Cardiac septum (tissue), 1 donor: ENCODE measurements around the gene PITPNM1. TPM values are rescaled to one million over a fixed set of nuclear protein-coding genes. Genes with fewer than 3 reads are reported as not detected.
A peak's percentile ranks its signal among the peaks of the same experiment; 100 is the strongest.
"Not testable (repeated sequence)": the region's sequence is repeated elsewhere in the genome, so short reads cannot be mapped to it uniquely, and the experiment has no call there.

Experiments
- DNase-seq: peaks from one replicate; pipeline ENCODE4 v3.0.0-alpha.2; 2020; ENCODE audit warnings: low spot score
- intact Hi-C: fragments of 100-400 bp; cut with DNase I; formaldehyde crosslinking; loops from one replicate; pipeline ENCODE4 v1.14.0; 2022
- total RNA-seq: library from RNA; stranded (reverse); fragmentation: NEBNext Ultra II Directional; extraction: Animal tissue kit (Norgen Biotek cat#: 25700); gene quantifications from one replicate; pipeline ENCODE4 v1.2.1, GENCODE V29; 2021
- donor health status: DM: no; HTN: no; CAD: no.

The PITPNM1 gene
- total RNA-seq, 1 donor from 2014 or later, result 40.0 TPM

DNA sequence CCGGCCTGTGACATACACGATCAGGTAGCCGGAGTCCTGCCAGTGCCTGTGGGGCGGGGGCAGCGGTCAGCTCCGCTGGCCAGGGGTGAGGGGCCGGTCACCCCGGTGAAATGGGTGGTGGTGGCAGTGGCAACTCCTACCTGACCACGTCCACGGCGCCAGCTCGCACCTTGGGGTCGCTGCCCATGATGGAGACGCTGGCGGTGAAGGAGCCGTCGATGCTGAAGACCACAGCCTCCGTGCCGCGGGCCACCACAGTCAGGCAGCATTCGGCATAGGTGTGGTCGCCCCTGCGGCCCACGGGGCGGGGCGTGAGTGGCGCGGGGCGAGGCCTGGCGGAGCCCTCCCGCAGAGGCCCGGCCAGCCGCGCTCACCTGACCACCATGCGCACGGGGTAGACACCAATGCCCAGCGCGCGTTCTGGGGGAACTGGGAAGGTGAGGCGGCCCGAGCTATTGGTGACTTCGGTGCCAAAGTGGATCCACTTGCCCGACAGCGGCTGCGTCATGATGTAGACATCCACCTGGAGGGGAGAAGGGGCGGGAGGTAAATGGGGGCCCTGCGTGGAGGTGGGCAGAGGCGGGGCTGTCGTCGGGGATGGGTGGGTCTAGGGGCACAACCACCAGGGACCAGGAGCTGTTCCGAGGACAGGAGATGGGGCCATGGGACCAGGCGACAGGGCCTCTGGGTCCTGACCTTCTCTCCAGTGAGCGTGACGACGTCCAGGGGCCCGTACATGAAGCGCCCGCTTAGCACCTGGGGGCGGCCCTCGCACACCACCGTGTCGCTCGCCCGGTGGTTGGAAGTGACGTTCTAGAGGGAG, 11.4 kb downstream of the PITPNM1 start:
- DNase-seq, result no peak
- intact Hi-C loops, result no loop called here

DNA sequence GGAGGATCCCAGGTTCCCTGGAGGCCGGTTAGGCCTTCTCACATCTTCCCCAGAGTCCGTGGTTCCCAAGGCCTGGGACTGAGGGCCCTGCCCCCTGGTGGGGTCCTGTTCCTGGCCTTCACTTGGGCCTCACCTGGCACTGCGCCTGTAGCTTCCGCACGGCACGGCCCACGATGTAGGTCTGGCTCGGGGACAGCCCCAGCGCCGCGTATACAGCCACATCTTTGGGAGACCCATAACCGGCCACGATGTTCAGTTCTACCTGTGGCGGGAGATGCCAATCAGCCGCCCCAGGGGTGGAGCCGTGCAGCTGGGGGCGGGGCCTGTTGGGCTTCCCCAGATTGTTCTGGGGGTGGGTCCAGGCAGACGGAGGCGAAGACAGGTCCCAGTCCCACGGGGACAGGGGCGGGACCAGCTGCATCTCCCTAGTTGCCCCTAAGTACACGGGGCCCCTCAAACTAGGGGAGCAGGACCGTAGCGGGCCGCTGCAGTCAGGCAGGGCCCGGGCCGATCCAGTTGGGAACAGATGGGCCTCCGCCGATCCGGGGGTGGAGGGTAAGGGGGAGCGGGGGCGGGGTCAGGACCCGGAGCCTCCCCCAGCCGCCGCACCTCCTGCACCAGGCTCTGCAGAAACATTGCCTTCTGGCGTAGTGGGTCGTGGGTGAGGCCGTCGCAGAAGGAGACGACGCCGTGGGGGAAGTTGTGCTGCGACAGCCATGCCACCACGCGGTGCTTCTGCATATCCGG, 12.2 kb downstream of the PITPNM1 start:
- intact Hi-C loops, result no loop called here
- no peak for DNase-seq

DNA sequence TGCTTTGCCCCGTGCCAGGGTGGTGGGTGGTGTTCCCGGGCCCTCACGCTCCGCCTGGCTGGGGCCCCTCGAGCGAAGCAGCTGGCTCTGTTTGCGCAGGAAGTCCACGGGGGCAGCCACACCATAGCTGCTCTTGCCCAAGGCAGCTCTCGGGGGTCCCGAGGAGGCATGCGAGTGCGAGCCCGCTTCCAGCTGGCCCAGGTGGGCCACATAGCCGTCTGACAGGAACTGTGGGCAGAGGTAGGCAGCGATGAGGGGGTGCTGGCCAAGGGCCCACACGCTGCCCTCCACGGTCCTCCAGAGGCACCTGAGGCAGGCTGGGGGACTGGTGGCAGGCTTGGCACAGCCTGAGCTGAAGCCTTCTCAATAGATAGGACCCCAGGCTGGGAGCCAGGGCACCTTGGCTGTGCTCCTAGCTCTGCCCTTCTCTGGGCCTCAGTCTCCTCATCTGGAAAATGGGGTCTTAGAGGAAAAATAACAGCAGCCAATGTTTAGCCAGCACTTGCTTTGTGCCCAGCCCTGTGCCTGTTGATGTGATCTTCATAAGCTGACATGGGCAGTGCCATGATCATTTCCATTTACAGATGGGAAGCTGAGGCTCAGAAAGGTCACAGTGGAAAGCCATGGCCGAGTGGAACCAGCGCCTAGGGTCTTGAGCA, 13.0 kb downstream of the PITPNM1 start:
- DNase-seq, result no peak
- intact Hi-C loops, result no loop called here

DNA sequence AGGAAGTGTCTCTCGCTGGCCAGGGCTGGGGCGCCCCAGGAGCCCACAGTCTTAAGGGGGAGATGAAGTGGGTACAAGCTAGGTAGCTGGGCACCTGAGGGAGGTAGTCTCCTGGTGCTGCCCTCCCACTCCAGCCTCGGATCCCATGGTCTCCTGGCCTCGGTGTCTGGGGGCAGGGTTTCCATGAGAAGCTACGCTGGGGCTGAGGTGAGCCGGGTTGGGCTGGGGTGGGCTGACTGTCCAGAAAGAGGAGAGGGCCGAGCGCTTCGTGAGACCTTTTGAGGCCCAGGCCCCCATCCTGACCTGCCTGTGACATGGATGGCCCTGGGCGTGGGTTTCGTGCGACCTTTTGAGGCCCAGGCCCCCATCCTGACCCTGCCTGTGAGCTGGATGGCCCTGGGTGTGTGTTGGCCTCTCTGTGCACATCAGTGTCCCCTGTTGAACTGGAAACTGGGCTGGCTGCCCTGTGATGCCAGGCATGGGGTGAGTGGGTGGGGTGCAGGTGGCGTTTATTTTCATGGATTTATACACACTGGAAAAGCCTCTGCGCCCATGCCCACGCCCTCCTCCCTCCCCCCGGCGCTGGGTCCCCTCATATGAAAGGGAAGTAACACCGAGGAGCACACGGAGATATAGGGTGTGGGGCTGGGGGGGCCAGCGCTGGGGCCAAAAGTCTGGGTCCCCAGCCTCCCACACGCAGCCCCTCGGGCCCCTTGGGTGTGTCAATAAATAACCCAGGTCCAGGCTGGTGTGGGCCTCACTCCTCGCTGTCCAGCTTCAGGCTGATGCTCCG, 13.7 kb downstream of the PITPNM1 start:
- no peak for DNase-seq
- intact Hi-C loops, result no loop called here

DNA sequence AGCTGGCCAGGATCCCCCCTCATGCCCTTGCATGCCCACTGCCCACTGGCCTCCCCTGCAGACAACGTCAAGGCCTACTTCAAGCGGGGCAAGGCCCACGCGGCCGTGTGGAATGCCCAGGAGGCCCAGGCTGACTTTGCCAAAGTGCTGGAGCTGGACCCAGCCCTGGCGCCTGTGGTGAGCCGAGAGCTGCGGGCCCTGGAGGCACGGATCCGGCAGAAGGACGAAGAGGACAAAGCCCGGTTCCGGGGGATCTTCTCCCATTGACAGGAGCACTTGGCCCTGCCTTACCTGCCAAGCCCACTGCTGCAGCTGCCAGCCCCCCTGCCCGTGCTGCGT, 14.5 kb downstream of the PITPNM1 start:
- no peak for DNase-seq
- intact Hi-C loops, result no loop called here

DNA sequence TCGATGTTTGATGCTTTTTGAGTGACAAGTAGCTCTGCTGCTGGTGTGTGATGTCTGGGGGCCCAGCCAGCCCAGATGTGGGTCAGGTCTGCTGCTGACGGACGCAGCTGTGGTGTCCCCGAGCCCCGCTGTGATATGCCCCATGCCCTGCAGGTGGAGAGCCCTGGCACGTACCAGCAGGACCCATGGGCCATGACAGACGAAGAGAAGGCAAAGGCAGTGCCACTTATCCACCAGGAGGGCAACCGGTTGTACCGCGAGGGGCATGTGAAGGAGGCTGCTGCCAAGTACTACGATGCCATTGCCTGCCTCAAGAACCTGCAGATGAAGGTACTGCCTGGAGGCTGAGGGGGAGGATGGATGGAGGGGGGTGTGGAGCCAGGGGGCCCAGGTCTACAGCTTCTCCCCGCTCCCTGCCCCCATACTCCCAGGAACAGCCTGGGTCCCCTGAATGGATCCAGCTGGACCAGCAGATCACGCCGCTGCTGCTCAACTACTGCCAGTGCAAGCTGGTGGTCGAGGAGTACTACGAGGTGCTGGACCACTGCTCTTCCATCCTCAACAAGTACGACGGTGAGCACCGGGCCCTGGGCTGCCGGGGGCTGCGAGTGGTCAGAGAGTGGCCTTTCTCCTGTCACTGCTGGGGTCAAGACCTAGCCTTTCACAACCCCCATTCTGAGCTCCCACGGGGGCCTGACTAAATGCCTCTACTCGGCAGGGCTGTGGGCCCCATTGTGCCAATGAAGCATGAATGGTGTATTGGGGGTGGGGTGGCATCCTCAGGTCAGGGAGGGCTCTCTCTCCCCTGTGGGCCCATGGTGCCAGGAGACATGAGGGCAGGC, 15.1 kb downstream of the PITPNM1 start:
- no peak for DNase-seq
- intact Hi-C loops, result no loop called here

DNA sequence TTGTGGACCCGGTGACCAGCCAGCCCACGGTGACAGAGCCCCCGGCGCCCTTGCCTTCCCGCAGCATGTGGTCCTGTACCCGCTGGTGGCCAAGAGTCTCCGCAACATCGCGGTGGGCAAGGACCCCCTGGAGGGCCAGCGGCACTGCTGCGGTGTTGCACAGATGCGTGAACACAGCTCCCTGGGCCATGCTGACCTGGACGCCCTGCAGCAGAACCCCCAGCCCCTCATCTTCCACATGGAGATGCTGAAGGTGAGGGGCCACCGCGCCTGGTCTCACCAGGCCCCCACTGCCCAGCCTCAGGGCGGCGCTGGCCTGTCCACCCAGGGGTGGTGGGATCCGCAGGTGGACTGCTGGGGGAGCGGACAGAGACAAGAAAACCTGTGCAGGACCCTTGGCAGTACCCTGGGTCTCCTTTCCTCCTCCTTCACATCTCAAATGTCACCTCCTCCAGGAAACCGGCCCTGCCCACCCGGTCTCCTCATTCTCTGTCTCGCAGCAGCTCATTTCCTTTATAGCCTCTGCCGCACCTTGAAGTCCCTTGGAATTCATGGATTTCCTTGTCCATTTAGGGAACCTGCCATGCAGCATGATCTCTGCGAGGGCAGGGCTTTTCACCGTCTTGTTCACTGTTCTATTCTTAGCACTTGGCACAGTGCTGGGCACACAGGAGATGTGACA, 15.8 kb downstream of the PITPNM1 start:
- DNase-seq, result no peak
- intact Hi-C loops, result no loop called here

DNA sequence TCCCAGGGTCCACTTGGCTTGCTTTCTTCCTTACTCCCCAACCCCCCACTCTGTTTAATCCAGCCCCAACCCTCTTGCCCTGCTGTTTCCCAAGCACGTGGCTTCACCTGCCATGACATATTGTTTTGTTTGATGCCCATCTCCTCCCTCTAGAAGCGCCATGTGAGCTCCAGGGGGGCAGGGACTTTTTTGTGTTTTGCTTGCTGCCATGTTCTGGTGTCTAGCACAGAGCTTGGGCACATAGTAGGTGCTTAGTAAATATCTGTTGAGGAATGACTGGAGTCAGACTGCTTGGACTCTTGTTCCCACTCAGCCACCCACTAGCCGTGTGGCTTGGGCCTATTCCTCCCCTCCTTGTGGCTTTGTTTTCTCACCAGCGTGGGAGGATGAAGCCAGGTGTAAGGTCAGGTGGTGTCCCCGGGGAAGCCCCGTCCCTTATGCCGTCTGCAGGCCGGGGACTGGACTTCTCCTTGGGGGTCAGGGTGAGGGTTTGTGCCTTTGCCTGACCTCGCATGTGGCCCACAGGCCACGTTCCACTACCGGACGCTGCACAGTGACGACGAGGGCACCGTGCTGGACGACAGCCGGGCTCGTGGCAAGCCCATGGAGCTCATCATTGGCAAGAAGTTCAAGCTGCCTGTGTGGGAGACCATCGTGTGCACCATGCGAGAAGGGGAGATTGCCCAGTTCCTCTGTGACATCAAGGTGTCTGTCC, 18.5 kb downstream of the PITPNM1 start:
- intact Hi-C loops, result no loop called here
- no peak for DNase-seq

DNA sequence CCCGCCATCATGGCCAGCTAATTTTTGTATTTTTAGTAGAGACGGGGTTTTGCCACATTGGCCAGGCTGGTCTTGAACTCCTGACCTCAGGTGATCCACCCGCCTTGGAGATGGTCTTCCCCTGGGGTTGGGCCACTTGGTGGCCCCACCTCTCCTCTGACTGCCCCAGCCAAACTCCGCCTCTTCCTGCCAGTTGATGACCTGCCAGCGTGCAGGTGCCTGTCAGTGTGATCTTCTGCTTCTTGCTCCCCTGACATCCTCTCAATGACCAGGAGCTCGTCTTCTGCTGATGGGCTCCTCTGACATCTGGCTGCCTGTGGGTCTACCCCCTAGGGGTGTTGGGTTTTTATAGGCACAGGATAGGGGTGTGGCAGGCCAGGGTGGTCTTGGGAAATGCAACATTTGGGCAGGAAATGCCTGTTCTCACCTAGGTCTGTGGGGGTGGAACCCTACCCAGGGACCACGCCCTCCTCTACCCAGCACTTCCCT, 19.2 kb downstream of the PITPNM1 start:
- DNase-seq, intact Hi-C loops: not testable (repeated sequence)

DNA sequence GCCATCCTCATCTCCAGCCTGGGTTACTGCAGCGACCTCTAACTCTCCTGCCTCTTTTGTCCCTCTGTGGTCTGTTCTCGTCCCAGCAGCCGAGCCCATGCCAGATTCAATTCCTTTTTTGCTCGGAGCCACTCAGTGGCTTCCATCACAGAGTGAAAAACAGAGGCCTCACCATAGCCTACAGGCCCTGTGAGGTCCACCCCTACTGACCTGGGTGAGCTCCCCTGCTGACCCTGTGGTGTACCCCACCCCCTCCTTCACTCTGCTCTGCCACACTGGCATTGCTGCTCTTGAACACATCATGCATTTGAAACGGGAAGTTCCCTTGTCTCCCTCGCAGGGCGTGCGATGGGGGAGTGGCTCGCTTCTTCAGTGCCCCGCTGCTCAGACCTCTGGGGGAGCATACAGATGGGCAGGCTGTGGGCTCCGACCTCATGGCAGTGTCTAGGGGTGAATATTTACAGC, 20.3 kb downstream of the PITPNM1 start:
- no peak for DNase-seq
- intact Hi-C loops, result no loop called here

DNA sequence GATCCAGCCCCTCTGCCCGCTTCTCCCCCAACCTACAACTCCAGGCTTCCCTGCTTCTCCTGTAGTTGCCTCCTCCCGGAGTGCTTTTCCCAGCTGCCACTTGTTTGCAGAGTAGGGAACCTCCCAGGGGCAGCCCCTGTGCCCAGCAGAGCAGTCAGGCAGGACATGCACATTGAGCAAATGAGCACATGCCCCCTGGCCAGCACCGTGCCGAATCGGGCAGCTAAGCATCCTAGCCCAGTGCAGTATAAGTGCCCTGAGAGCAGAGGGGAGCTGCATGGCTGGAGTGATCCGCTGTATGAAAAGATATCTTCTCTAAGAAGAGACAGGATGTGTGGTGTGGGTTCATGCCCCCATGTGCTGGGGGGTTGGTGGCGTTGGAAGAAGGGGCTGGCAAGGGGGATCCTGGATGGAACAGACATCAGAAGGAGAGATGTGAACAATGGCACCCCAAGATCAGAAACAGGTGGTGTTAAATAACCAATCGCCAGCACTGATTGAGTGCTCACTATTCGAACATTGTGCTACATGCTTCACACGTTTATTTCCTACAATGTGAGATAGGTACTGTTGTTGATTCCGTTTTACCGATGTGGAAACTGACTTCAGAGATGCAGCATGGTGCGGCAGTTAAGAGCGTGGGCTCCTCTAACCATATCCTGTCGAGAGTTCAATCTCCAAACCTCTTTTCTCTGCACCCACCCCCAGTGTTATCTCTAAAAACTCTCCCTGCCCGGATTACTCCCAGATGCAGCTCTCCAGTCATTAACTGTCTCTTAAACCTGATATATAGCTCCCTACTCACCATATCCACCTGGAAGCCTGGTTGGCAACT, 21.1 kb downstream of the PITPNM1 start:
- intact Hi-C loops, result loop anchor here (1.0 kb wide), 1 partner anchor 83 kb away; the partner anchor contains the start of gene PPP1CA
- no peak for DNase-seq

DNA sequence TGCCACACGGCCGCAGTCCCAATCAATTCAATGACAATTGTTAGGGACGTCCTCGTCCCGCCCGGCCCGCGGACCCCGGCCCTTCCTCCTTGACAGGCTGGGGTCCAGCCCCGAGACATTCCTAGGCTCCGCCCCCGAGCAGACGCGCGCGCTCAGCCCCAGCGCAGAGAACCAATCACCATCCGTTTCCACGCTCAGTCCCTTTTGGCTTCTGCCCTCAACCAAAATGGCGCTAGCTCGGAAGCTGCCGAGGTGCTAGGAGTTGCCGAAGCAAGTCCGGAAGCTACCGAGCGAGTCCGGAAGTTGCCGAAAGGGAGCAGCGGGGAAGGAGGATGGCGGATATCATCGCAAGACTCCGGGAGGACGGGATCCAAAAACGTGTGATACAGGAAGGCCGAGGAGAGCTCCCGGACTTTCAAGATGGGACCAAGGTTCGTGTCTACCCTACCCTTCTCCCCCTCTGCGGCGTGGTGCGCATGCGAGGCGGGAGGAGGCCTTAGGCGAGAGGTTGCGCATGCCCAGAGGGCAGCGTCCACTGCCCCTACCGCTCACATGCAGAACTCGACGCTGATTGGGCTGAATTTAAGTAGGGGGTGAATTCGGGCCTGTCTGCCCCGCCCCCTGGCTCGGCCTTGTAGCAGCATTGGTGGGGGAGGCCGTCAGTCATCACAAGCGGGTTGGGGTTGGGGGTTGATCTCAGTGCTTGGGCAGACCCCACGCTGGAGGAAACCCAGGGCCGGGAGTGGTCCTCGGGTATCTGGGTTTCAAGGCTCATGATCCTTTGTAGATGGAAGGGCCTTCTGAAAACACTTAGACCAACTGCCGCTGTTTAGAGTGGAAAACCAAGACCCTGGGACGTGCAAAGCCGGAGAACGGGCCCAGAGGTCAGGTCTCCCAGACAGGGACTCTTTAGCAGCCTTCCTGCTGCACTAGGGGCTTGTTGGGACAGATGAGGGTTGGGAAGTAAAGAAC, 22.1 kb downstream of the PITPNM1 start, which contains the start of gene AIP:
AIP (plus strand) TSS at position 200 of the 972 bp plus-strand sequence; CDS start at position 333, 133 bp downstream.
- intact Hi-C loops, result loop anchor here (1.0 kb wide), 1 partner anchor 82 kb away; the partner anchor contains the start of gene PPP1CA
- peak; percentile 99 for DNase-seq

DNA sequence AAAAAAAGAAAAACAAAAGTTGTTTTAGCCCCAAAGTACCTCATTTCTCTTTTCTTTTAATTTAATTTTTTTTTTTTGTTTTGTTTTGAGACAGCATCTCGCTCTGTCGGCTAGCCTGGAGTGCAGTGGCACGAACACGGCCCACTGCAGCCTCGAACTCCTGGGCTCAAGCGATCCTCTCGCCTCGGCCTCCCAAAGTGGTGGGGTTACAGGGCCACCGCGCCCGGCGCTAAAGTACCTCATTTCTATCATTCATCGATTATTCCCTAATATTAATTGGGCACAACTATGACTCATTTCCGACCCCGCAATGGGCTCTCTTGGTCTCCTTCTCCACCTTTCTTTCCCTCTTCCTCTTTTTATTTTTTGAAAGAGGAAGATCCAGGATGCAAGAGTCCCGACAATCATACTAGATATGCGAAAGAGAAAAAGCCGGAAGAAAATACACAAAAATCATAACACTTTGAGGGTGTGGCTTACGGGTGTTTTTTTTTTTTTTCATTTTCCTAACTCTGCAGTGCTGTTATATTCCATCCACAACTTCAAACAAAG, 22.8 kb downstream of the PITPNM1 start:
- DNase-seq, result no peak
- intact Hi-C loops, result no loop called here

DNA sequence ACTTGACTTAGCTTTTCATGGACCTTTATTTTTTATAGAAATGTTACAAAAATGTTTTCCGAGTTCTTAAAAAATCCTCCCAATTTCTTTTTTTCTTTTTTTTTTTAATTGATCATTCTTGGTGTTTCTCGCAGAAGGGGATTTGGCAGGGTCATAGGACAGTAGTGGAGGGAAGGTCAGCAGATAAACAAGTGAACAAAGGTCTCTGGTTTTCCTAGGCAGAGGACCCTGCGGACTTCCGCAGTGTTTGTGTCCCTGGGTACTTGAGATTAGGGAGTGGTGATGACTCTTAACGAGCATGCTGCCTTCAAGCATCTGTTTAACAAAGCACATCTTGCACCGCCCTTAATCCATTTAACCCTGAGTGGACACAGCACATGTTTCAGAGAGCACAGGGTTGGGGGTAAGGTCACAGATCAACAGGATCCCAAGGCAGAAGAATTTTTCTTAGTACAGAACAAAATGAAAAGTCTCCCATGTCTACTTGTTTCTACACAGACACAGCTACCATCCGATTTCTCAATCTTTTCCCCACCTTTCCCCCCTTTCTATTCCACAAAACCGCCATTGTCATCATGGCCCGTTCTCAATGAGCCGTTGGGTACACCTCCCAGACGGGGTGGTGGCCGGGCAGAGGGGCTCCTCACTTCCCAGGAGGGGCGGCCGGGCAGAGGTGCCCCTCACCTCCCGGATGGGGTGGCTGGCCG, 27.7 kb downstream of the PITPNM1 start:
- DNase-seq, intact Hi-C loops: not testable (repeated sequence)
